Measurements from ENCODE around the gene EVA1B. TPM values are rescaled to one million over a fixed set of nuclear protein-coding genes. Genes with fewer than 3 reads are reported as not detected.

The EVA1B gene
- total RNA-seq, 2 experiments from 2014 or later, result 11.6 to 12.8 TPM

DNA sequence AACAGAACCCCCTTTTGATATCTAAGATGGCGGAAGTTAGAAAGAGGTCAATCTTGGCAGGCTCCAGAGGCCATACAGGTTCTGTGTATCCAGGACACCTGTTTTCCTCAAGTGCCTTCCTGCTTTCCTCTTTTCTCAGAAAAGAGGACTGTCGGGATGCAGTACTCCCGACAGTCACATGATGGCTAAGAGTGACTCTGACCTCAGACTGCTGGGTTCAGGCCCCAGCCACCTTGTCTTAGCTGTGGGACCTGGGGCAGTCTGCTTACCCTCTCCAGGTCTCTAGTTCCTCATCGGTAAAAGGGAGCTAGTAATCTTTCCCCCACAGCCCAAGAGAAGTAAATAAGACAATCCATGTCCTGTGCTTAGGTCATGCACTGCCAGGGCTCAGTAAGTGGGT, 32.4 kb upstream of the EVA1B start:
- intact Hi-C loops (cut with micrococcal nuclease), result no loop called here
- Mint-ChIP-seq H3K27ac (no peak overlapping the region), H3K4me3 (no peak overlapping the region), H3K9me3 (no peaks in the 10 kb centered on the region), H3K36me3 (peaks cover 22% of the 10 kb centered on the region), H3K27me3 (no peaks in the 10 kb centered on the region), H3K4me1 (ENCODE audit: low read depth) (peaks cover 32% of the 10 kb centered on the region)
- DNase-seq, result no peak
- POLR2A ChIA-PET, result interaction anchor here (1.2 kb wide), 1 partner anchor 29 kb away, joined by 4 read pairs; no protein-coding TSS in a partner anchor
- CTCF ChIA-PET, result interaction anchor here (1.0 to 3.5 kb wide), 3 partner anchors 12 to 64 kb away, joined by 4 to 22 read pairs (median 8); no protein-coding TSS in a partner anchor

DNA sequence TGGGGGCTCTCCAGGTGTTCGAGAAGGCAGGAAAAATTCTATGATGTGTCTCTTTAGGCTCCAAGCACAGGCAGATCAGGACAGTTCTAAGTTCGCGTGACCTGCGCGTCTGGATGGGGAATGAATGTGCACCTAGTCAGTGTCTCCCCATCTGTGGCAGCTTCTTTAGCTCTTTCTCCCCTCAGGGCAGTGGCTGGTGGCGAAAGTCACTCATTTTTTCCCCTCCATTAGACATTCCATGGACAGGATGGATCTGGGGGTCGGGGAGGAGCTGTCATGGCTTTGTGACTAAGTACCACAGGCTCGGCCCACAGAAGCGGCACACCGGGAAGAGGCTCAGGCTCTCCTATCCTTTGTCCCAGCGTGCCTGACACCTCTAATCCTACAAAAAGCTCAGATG, 31.0 kb upstream of the EVA1B start:
- Mint-ChIP-seq H3K4me3 (no peak overlapping the region), H3K27me3 (no peaks in the 10 kb centered on the region), H3K36me3 (peaks cover 18% of the 10 kb centered on the region), H3K4me1 (ENCODE audit: low read depth) (peaks cover 35% of the 10 kb centered on the region), H3K9me3 (no peaks in the 10 kb centered on the region), H3K27ac (no peak overlapping the region)
- CTCF ChIA-PET, result interaction anchor here (3.5 kb wide), 1 partner anchor 13 kb away, joined by 22 read pairs; no protein-coding TSS in a partner anchor
- POLR2A ChIA-PET, result interaction anchor here (0.8 kb wide), 1 partner anchor 30 kb away, joined by 3 read pairs; no protein-coding TSS in a partner anchor
- intact Hi-C loops (cut with micrococcal nuclease), result no loop called here
- no peak for DNase-seq

DNA sequence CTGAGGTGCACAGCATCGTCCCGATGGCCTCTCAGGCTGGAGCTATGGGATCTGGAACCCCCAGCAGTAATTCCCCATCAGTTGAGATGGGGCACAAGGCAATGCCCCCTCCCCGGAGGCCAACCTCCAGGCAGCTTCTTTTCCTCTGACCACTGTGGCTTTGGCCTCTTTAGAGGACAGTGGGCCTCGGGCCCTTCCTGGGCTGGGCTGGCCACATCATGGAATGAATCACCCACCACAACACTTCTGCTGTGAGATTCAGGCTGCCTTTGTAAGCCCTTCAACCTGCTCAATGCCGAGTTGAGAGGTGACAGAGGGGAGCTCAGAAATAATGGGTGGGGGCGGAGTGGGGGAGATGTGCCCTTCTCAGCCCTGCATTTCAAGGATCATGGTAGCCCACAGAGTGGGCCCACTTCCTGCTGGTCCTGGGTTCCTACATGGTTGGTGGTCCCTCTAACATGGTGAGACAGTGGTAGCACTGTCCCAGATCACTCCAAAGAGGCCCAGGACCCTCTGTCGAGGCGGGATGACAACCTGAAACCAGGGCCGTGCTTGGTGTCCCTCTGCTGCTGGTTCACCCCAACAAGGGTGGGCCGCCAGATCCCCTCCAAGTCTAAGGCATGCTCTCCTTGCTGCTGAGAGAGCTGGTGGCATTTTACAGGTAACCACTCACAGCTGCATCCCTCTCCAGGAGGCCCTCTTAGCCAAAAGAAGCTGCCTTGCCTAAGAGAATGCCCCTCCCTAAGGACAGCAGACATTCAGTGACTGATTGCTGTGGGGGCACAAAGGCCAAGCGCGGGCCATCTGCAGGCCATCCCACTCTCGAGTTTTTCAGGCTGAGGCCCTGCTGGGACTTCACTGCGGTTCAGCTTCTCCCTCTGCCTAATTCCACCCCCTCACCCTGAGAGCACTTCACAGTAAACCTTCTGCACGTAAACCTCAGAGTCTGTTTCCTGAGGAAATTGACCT, 29.7 kb upstream of the EVA1B start:
- no peaks in the 10 kb centered on the region for H3K27me3 Mint-ChIP-seq
- ChIA-PET CTCF (interaction anchor here (0.8 to 5.0 kb wide), 3 partner anchors 10 to 203 kb away, joined by 3 to 39 read pairs (median 3); no protein-coding TSS in a partner anchor), POLR2A (no interaction called here)
- DNase-seq, result no peak
- intact Hi-C loops (cut with micrococcal nuclease), result no loop called here
- H3K27ac Mint-ChIP-seq, result no peak overlapping the region
- peaks cover 23% of the 10 kb centered on the region for H3K36me3 Mint-ChIP-seq
- no peak overlapping the region for H3K4me3 Mint-ChIP-seq
- peaks cover 32% of the 10 kb centered on the region for H3K4me1 Mint-ChIP-seq (ENCODE audit: low read depth)
- no peaks in the 10 kb centered on the region for H3K9me3 Mint-ChIP-seq

GRCh38 chr1:36352125-36352909, 28.9 kb upstream of the EVA1B start:
- peaks cover 25% of the 10 kb centered on the region for H3K36me3 Mint-ChIP-seq

GRCh38 chr1:36351227-36351977, 28.0 kb upstream of the EVA1B start:
- CTCF ChIA-PET, result interaction anchor here (0.6 to 5.0 kb wide), 9 partner anchors 9 to 202 kb away, joined by 3 to 39 read pairs (median 4); partner anchors contain the start of gene TRAPPC3
- Mint-ChIP-seq H3K27ac (peak overlapping the region; percentile 73), H3K4me3 (no peak overlapping the region), H3K27me3 (no peaks in the 10 kb centered on the region), H3K4me1 (ENCODE audit: low read depth) (peaks cover 32% of the 10 kb centered on the region), H3K9me3 (no peaks in the 10 kb centered on the region), H3K36me3 (peaks cover 24% of the 10 kb centered on the region)
- DNase-seq, result no peak
- intact Hi-C loops (cut with micrococcal nuclease), result loop anchor here (2.0 kb wide), 1 partner anchor 69 kb away; no protein-coding TSS in a partner anchor
- POLR2A ChIA-PET, result interaction anchor here (1.1 to 1.7 kb wide), 2 partner anchors 16 to 35 kb away, joined by 4 to 6 read pairs; no protein-coding TSS in a partner anchor

More at GRCh38 chr1:36352125-36352909, 28.9 kb upstream of the EVA1B start:
- H3K9me3 Mint-ChIP-seq, result no peaks in the 10 kb centered on the region
- H3K4me1 Mint-ChIP-seq (ENCODE audit: low read depth), result peaks cover 32% of the 10 kb centered on the region
- DNase-seq, result no peak
- ChIA-PET CTCF (interaction anchor here (1.0 to 5.0 kb wide), 3 partner anchors 8 to 16 kb away, joined by 3 to 39 read pairs (median 5); no protein-coding TSS in a partner anchor), POLR2A (no interaction called here)
- H3K27me3 Mint-ChIP-seq, result no peaks in the 10 kb centered on the region
- no peak overlapping the region for H3K4me3 Mint-ChIP-seq
- no peak overlapping the region for H3K27ac Mint-ChIP-seq
- intact Hi-C loops (cut with micrococcal nuclease), result no loop called here

DNA sequence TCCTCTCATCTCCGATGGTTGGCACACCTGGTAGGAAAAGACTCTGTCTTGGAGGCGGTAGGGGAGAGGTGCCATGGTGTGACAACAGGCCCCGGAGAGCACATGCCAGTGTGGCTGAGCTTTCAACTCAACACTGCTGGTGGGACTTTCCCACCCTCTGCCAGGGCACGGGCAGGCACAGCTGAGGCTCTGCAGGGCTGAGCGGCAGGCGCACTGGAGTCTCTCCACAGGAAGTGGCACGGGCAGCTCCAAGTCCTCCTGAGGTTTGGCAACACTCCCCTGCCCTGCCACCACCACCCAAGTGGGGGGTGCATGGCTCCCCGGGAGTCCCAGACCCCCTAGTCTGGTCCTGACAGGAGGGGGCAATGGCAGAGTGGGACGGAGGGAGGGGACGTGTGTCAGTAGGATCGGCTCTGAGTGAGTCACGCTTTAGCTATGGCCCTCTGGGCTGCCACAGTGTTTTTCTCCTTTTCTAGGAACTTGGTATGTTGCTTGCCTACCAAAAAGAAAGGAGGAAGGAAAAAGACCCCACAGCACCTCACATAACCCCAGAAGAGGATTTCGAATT, 27.3 kb upstream of the EVA1B start:
- CTCF ChIA-PET, result interaction anchor here (0.6 to 5.0 kb wide), 10 partner anchors 8 to 202 kb away, joined by 3 to 39 read pairs (median 4); partner anchors contain the start of genes SH3D21 and TRAPPC3
- DNase-seq, result peak; percentile 67
- Mint-ChIP-seq H3K36me3 (peaks cover 24% of the 10 kb centered on the region), H3K27me3 (no peaks in the 10 kb centered on the region), H3K4me3 (no peak overlapping the region), H3K27ac (peak overlapping the region; percentile 73), H3K4me1 (ENCODE audit: low read depth) (peaks cover 32% of the 10 kb centered on the region), H3K9me3 (no peaks in the 10 kb centered on the region)
- intact Hi-C loops (cut with micrococcal nuclease), result loop anchor here (2.0 kb wide), 1 partner anchor 70 kb away; no protein-coding TSS in a partner anchor
- POLR2A ChIA-PET, result interaction anchor here (0.8 to 1.7 kb wide), 3 partner anchors 16 to 47 kb away, joined by 3 to 6 read pairs (median 4); partner anchors contain the start of gene LSM10

- no peak overlapping the region for H3K4me3 Mint-ChIP-seq
- H3K4me1 Mint-ChIP-seq (ENCODE audit: low read depth), result peaks cover 32% of the 10 kb centered on the region
- H3K27me3 Mint-ChIP-seq, result no peaks in the 10 kb centered on the region
- no peak overlapping the region for H3K27ac Mint-ChIP-seq
- no peaks in the 10 kb centered on the region for H3K9me3 Mint-ChIP-seq
- peaks cover 19% of the 10 kb centered on the region for H3K36me3 Mint-ChIP-seq
- no peak for DNase-seq
- ChIA-PET CTCF (interaction anchor here (1.0 to 5.0 kb wide), 3 partner anchors 18 to 69 kb away, joined by 4 to 39 read pairs (median 5); partner anchors contain the start of gene SH3D21), POLR2A (interaction anchor here (1.1 to 1.7 kb wide), 2 partner anchors 35 to 37 kb away, joined by 5 to 6 read pairs; no protein-coding TSS in a partner anchor)
- intact Hi-C loops (cut with micrococcal nuclease), result loop anchor here (2.0 kb wide), 1 partner anchor 71 kb away; no protein-coding TSS in a partner anchor
These were observed 26.4 kb upstream of the EVA1B start for GRCh38 chr1:36349839-36350238.

DNA sequence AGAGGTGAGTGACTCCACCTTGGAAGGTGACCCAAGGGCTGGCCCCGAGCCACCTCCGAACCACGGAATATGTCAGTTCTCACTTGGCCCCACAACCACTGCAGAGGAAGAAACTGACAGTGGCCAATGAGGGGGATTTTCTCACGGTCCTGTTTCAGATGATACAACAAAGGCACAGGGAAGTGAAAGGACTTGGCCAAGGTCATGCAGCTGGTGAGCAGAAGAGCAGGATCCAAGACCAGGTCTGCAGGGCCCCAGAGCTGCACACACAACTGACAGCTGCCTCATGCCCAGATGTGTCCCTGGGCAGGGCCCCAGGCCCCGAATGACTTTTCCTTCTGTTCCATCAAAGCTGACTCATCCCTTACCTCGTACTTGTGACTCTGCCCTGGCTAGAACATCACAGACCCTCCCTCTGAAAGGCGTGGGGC, 25.8 kb upstream of the EVA1B start:
- Mint-ChIP-seq H3K36me3 (peaks cover 21% of the 10 kb centered on the region), H3K9me3 (no peaks in the 10 kb centered on the region), H3K4me3 (no peak overlapping the region), H3K27ac (peak overlapping the region; percentile 38), H3K27me3 (no peaks in the 10 kb centered on the region), H3K4me1 (ENCODE audit: low read depth) (peaks cover 32% of the 10 kb centered on the region)
- DNase-seq, result peak; percentile 46
- POLR2A ChIA-PET, result interaction anchor here (1.1 kb wide), 2 partner anchors 36 to 43 kb away, joined by 3 to 5 read pairs; partner anchors contain the start of gene SH3D21
- CTCF ChIA-PET, result interaction anchor here (1.9 to 5.0 kb wide), 2 partner anchors 19 to 69 kb away, joined by 4 to 39 read pairs; no protein-coding TSS in a partner anchor
- intact Hi-C loops (cut with micrococcal nuclease), result no loop called here

GRCh38 chr1:36346741-36347370, 23.4 kb upstream of the EVA1B start:
- Mint-ChIP-seq H3K4me3 (no peak overlapping the region), H3K27ac (no peak overlapping the region), H3K27me3 (no peaks in the 10 kb centered on the region), H3K4me1 (ENCODE audit: low read depth) (peaks cover 31% of the 10 kb centered on the region), H3K9me3 (no peaks in the 10 kb centered on the region), H3K36me3 (peaks cover 24% of the 10 kb centered on the region)
- ChIA-PET CTCF (interaction anchor here (1.0 to 3.0 kb wide), 3 partner anchors 21 to 75 kb away, joined by 3 to 10 read pairs (median 6); no protein-coding TSS in a partner anchor), POLR2A (no interaction called here)
- DNase-seq, result no peak
- intact Hi-C loops (cut with micrococcal nuclease), result no loop called here

DNA sequence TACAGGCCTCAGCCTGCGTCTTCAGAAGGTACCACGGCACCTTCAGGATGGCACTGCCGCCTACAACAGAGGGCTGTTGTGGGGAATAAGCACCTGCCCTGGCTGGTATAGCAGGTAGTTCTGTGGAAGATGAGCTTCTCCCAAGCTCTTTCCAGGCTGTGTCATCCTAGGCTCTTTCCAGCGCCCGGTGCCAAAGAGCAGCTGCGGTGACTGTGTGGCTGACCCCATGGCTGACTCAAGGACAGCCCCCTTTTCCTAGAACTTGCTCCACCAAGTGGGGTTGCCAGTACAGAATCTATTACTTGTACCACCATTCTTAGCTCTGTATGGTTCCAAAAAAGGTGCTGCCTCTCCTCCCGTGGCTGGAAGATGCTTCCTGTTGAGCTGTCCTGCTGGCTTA, 21.9 kb upstream of the EVA1B start:
- DNase-seq, result no peak
- Mint-ChIP-seq H3K4me1 (ENCODE audit: low read depth) (peaks cover 16% of the 10 kb centered on the region), H3K9me3 (no peaks in the 10 kb centered on the region), H3K4me3 (no peak overlapping the region), H3K27ac (no peak overlapping the region), H3K27me3 (no peaks in the 10 kb centered on the region), H3K36me3 (peaks cover 34% of the 10 kb centered on the region)
- intact Hi-C loops (cut with micrococcal nuclease), result no loop called here
- POLR2A ChIA-PET, result no interaction called here
- CTCF ChIA-PET, result interaction anchor here (3.0 kb wide), 1 partner anchor 22 kb away, joined by 10 read pairs; no protein-coding TSS in a partner anchor
